Vagina (tissue), 2 donors: ENCODE data around the gene TTC23.

ENCODE experiments used
- POLR2A ChIP-seq, 2 donors: fragments of 450-650 bp; IDR thresholded peaks; one replicate each; pipeline ENCODE4 v1.6.1; 2017; ENCODE audit warnings: antibody characterized with exemption in 2 of 2, mild to moderate bottlenecking in 2 of 2, moderate library complexity in 2 of 2
- TF ChIP-seq, protein P1 (sequence below), 3 experiments: fragments of 450-650 bp in 2 of 3; fragments of 200-600 bp in 1 of 3; sonication (generic) in 1 of 3; IDR thresholded peaks; one replicate each; pipeline ENCODE4 v1.5.1; 2017 to 2019; ENCODE audit warnings: antibody characterized with exemption in 3 of 3, mild to moderate bottlenecking in 2 of 3, moderate library complexity in 2 of 3

DNA sequence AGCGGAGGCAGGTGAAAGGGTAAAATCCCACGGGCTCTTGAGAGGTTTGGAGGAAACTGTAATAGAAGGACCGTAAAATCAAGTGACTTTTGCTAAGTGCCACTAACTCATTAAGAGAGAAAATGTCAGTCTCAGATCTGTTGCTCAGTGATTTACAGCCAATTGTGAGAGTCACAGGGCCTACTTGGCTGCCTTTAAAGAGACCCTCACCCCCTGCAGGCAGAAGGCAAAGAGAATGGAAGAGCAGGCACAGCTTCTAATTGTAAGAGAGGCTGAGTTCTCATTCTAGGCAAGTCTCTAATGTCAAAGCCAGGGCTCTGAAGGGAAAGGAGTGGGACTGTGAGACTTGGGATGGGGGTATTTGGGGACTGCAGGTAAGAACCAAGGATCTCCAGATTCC lies 153.8 kb downstream of the TTC23 start:
- TF ChIP-seq, protein P1, sequence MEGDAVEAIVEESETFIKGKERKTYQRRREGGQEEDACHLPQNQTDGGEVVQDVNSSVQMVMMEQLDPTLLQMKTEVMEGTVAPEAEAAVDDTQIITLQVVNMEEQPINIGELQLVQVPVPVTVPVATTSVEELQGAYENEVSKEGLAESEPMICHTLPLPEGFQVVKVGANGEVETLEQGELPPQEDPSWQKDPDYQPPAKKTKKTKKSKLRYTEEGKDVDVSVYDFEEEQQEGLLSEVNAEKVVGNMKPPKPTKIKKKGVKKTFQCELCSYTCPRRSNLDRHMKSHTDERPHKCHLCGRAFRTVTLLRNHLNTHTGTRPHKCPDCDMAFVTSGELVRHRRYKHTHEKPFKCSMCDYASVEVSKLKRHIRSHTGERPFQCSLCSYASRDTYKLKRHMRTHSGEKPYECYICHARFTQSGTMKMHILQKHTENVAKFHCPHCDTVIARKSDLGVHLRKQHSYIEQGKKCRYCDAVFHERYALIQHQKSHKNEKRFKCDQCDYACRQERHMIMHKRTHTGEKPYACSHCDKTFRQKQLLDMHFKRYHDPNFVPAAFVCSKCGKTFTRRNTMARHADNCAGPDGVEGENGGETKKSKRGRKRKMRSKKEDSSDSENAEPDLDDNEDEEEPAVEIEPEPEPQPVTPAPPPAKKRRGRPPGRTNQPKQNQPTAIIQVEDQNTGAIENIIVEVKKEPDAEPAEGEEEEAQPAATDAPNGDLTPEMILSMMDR (IDR thresholded peaks at IDR 0.05) = no peak
- TF ChIP-seq POLR2A (IDR thresholded peaks at IDR 0.05) = no peak
